GM18870 (cell line): ENCODE measurements around the gene MCRIP1.
"Not testable (repeated sequence)": the region's sequence is repeated elsewhere in the genome, so short reads cannot be mapped to it uniquely, and the experiment has no call there.

Experiments
- ATAC-seq: cut with Tn5 transposase; IDR thresholded peaks from one replicate; pipeline ENCODE4 v1.9.1; 2021; ENCODE audit warnings: moderate library complexity; ENCODE audit not compliant: unreplicated experiment

Gene MCRIP1

DNA sequence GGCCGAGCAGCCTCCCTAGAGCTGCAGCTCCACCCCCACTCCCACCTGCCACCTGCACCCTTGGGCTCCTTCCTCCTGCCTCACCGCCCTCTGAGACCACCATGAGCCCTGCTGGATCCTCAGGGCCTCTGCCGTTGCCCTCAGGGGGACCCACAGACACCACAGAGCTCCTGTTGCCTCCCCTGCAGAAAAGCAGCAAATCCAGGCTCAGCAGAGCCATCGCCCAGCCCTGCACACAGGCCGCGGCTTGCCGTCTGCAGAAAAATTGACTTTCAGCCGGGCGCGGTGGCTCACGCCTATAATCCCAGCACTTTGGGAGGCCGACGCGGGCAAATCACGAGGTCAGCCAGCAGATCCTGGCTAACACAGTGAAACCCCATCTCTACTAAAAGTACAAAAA, 8.8 kb upstream of the MCRIP1 start:
- ATAC-seq = no peak

DNA sequence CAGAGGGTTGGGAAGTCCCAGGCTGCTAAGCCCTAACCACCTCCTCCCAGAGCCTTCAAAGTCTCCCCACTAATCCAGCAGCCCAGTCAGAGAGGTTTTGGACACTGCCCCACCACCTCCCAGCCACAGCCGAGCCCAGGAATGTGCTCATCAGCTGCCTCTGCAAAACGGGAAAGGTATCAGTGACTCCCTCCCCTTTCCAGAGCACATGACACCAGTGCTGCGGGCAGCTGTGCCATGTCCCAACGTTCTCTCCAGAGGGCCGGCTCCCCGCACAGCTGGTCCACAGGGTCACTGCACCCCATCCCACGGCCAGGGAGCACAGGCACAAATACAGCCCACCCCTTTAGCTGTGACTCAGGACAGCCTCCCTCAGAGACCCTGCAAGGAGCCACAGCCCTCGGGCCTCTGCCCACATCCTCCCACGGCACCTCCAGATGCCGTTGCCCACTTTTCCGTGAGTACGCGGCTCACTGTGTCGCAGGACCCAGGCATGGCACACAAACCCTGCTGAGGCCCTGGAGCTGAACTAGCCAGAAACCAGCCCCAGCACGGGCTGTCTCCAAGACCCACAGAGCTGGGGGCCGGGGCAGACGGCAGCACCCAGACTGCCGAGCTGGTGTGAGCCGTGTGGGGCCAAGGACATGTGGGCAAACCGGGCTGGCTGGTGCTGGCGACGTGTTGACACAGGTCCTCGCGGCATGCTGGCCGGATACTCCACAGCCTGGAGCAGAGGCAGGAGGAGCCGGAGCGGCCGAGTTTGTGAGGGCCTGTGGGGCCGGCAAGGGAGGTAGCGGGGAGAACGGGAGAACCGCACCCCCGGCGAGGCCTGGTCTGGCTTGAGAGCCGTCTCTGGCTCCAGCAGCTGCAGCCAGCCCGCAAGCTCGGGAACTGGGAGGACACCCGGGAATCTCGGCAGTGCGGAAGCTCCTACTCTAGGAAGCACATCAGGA, 8.0 kb upstream of the MCRIP1 start:
- ATAC-seq = no peak

DNA sequence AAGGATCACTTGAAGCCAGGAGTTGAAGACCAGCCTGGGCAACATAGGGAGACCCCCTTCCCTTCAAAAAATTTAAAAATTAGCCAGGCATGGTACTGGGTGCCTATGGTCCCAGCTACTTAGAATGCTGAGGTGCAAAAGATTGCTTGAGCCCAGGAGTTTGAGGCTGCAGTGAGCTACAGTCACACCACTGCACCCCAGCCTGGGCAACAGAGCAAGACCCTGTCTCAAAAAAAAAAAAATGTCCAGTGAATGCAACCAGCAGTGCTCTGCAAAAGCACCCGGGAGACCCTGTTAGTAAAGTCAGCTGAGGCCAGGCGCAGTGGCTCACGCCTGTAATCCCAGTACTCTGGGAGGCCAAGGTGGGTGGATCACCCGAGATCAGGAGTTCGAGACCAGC, 7.0 kb upstream of the MCRIP1 start:
- not testable (repeated sequence) for ATAC-seq

DNA sequence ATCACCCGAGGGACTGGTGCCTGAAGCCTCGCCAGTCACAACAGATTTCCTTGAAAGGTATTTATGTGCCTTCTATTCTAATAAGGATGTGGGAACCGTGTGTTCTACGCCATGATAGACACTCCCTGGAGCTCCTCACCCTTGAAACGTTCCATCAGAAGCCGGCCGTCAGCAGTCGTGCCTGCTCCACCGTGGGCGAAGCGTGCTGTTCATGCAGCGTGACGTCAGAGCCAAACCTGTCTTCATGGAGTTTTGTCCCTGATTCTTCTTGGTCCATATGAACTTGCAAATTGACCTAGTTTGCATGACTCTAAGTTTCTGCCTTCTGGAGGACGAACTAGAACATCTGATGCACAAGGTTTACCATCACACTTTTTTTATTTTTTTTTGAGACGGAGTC, 6.2 kb upstream of the MCRIP1 start:
- ATAC-seq = no peak

DNA sequence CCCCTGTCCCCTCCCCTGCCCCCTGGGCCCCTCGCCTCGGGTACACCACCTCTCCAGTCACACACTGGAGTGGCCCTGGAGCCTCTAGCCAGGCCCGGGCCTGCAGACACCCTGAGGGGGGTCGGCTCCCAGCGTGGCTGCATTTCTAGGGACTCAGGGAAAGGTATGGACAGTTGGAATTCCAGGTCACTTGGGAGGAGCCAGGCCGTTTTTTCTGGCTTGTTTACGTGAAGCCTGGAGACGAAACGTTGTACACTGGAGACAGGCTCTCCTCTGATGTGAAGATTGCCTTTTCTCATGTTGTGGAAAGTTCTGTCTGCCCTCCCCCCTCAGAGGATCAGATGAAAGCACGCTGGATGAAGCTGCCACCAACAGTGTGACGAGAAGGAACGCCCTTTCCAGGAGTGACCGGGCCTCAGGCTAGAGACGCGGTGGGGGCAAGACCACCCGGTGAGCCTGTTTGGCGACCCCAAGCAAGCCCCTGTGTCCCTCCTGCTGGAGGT, 5.7 kb upstream of the MCRIP1 start:
- ATAC-seq = no peak

DNA sequence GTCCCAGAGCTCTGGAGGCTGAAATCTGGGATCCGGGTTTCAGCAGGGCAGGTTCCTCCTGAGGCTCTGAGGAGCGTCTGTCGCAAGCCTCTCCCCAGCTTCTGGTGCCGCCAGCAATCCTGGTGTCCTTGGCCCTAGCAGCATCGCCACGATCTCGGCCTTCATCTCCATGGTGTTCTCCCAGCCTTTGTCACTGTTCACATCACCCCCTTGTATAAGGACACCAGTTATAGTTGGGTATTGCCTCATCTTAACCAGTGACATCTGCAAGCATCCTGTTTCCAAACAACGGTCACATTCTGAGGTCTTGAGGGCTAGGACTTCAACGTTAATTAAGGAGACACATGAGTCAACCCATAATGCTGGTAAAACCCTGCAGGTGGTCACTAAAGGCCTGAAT, 4.5 kb upstream of the MCRIP1 start:
- ATAC-seq = no peak

DNA sequence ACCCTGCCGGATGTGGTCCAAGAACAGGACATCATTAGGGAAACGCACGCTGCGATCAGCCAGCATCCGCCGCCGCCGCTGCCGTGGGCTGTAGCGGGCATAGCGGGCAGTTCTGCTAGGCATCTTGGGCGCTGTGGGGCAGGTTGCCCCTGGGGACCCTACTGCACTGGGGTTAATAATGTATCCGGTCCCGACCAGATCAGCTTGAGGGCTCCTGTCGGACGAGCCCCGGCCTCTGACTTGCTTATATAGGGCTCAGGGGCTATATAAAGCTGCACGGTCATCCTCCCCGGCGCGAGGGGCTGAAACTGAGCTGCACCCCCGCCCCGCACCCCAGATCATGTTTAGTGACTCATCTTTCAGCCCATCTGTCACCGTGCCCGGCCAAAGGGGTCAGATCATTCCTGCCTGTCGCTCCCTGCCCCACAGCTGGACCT, 1.8 kb upstream of the MCRIP1 start, which contains the start of gene PPP1R27:
Gene PPP1R27 (minus strand): TSS at position 220 of the 437 bp plus-strand sequence. CDS start 97 bp downstream, at position 123.
- ATAC-seq = no peak

DNA sequence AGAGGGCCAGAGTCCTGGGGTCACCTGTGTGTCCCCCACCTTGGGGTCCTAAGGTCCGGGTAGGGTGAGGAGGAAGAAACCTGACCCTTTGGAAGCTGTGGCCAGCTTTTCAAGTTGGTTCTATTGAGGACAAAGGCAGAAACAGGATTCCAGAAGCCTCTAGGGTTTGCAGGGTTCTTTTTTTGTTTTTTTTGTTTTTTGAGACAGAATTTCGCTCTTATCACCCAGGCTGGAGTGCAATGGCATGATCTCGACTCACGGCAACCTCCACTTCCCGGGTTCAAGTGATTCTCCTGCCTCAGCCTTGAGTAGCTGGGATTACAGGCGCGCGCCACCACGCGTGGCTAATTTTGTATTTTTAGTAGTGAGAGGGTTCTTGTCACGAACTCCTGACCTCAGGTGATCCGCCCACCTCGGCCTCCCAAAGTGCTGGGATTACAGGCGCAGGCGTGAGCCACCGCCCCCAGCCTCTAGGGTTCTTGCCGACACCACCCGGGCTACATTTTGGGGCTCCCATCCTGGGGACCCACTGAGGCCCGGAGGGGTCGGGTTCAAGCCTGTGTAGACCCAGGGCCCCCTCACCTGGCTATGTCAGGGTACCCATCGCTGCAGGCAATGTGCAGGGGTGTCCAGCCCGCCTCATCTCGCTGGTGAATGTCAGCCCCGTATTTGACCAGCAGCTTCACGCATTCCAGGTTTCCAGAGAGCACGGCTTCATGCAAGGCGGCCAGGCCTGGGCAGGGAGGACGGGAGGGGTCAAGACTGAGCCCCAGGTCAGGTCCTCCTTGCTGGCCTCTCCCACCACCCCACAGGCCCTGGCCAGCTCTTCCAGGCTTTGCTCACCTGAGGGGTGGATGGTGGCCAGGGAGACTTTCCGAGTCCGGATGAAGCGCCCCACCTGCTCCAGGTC, 1.1 kb upstream of the MCRIP1 start:
- no peak for ATAC-seq

DNA sequence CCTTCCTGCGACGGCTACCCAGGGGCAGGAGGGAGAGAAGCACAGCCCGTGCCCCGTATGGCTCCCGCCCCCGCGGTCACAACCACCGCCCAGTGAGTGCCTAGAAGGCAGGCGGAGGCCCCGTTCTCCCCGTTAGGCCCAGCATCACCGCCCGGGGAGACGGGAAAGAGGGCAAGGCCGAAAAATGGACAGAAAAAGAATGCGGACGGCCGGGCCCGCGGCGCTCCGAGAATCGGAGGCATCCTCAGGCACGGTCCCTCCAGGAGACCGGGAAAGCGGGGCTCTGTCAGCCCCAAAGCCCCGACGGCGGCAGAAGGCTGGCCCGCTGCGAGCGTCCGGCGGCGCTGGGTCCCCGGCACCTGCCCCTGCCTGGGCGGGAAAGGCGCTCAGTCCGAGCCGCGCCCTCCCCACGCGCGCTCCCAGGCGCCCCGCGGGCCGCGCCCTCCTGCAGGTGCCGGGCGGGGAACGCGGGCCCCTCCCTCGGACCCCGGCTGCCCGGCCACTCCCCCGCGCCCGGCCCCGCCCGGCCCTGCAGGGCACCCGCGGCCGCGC, 407 bp downstream of the MCRIP1 start:
- no peak for ATAC-seq

DNA sequence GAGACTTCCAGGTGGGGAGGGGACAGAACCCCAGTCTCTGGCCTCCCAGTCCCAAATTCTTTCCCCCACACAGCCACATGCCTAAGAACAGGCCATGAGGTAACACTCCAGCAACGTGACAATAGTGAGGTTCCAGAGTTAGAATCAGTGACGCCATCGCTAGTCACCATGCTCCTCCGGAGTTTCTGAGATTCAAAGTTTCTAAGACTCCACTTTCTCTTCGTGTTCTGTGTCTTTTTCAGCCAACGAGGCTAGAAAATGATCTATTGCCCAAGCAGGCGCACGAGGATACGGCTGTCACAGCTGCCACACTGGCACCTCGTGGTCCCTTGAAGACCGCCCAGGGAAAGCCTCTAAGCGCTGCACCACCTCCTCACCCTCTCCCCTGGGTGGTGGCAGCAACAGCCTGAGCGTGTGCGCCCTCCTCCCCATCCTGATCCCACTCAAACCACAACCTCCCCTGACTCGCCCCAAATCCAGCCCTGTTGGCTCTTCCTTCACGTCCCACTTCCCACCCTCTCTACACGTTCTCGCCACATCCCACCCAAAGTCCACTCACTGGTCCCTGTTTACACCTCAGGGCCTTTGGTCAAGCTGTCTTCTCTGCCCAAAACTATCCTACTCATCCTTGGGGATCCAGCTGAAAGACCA, 1.0 kb downstream of the MCRIP1 start:
- no peak for ATAC-seq

DNA sequence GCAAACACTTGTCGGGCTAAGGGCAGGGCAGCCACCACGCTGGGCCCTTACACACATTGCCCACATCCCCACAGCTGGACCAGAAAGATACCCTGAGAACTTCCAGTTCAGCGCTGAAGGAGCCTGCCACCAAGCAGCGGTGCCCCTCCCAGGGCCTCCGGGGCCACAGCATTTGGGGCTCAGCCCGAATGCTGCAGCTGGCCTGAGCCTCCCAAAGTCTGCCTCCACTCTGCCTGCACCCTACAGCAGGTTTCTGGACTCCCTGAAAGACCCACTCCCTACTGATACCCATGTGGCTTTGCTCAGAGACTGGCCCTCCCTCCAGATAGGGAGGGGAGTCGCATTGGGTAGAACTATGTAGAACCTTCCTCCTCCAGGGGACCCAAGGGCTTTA, 1.5 kb downstream of the MCRIP1 start:
- ATAC-seq = no peak

DNA sequence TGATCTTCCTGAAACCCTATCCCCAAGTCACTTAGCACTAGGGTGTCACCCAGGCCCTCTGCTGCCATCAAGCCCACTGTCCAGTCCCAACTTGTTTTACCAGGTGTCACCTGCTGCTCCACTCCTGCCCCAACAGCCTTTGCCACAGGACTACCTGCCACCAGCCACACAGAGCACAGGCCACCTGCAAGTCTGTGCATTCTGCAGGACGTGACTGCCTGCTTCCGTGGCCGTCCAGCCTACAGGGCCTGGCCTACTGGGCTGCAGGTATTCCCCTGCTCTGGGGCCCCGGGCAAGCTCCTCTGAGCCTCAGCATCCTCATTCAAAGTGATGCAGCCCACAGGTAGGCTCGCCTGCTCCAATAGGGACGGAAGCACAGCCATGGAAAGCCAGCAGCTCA, 3.2 kb downstream of the MCRIP1 start:
- ATAC-seq = no peak

DNA sequence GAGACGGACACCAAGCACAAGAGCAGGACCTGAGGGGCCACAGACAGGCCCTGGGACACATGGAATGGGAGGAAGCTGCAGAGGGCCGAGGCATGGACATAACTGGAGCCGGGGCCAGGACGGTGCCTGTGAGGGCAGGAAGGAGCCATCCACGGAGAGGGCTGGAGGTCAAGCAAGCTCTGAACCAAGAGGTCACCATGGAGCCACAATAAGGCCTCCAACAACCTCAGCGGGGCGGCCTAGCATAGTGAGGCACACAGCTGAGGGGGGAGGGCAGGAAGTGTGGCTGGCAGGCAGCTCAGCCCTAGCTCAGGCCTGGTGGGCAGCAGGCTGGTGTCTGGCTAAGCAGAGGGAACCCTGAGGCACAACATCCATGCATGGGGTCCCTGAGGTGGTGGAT, 4.4 kb downstream of the MCRIP1 start:
- no peak for ATAC-seq

DNA sequence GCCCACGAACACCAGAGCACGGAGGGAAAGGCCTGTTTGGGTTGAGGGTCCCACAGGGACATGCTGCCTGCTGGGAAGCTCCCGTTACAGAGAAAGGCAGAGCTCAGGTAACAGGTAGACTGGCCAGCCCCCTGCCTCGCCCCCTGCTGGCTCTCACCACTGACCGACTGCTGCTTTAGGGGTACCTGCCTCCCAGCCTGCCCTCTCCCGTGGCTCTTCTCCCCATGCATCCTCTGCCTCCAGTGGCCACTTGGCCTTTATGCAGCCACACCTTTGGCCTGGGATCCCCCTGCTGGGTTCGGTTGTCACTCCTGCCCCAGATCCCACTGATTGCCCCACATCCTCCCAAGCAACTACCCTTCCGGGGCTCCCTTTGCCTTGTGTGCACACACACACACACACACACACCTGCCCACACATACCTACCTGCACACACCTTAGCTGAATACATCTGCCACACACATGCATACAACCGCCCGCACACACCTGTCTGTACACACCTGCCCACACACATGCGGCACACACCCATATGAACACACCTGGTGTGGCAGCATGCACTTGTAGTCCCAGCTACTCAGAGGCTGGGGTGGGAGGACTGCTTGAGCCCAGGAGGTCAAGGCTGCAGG, 7.1 kb downstream of the MCRIP1 start:
- ATAC-seq = no peak

DNA sequence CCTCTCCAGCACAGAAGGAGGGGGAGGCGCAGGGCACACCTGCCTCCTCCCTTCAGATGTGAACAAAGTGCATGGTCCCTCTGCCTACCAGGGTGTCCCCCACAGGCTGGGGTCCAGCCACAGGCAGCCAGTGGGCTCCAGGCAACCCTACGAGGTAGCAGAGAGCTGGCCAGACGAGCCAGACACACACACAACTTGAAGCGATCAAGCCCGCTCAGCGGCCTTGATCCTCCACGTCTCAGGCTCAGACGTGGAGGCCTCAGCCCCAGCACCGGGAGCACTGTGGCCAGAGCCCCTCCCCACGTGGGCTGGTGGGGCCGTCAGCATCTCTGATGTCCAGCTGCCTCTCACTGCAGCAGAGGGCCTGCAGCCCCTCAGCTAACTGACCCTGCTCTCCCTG, 8.5 kb downstream of the MCRIP1 start:
- no peak for ATAC-seq

DNA sequence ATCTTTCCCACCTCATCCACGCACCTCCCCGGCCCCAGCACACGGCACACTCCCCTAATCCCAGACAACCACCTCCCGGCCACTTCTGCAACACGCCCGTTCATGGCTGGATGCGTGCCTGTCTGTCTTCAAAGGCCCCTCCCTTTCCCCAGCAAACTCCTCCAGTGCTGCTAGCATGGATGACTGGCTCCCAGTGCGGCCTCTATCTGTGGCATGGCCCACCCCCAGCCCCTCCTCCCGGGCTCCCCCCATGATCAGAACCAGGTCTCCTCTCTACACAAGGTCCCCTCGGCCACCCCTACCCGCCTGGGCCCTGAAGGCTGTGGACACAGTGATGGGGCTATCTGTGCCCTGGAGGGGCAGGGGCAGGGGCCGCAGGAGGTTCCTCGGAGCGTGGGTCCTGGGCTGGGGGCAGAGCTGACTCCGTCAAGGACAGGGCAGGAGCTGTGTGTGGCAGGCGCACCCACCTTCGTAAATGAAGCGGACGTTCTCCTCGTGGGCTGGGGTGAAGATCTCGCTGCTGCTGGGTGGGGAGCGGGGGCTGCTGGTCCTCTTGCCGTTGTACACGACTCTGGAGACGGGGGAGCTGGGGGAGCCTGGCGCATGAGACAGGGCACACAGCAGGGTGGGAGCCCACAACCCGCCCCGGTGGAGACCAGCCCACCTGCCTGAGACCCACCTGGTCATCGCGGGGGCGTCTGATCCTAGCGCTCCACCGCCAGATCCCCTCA, 9.1 kb downstream of the MCRIP1 start:
- ATAC-seq = no peak

DNA sequence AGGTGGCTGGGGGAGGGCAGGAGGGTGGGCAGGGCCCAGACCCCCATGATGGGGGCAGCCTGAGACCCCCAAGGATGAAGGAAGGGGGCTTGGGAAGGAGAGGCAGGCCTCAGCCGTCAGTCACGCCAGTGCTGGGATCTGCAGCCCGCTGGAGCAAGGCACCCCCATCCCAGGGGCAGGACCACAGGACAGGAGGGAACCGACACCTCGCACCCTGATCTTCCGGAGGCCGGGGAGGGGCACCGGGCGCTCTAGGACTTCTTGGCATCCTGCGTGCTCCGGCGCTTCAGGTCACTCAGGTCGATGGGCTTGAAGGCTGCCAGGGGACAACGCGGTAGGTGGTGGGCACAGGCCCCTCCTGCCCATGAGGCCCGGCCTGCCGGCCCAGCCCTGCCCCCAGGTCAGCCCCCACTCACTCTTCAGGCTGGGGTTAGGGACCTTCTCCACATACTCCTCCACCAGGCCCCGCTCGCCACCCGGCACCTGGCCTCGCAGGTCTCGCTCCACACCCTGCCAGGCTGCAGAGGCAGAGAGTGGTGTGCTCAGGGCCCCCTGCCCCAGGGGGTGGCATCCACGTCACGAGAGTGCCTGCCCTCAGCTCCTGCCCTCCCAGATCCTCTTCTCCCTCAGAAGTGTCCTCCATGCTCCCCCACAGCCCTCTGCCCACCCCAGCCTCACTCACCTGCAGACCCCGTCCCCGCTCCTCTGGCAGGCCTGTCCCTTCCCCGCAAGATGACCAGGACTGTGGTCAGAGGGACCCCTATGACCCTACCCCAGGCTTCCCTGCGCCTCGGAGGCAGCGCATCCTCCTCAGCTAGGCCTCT, 9.9 kb downstream of the MCRIP1 start:
- no peak for ATAC-seq

DNA sequence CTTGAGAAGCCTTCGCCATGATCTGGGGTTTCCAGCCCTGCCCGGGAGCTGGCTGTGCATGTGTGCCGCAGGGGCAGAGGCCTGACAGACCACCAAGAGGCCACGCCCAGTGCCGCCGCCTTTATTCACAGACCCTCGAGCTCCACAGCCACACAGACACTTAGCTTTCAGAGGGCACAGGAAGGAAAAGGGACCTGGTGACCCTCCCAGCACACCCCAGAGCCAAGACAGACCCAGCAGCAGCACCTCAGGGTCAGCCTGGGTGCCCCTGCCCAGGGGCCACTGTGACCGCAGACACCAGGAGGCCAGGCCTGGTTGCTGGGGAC, 10.8 kb downstream of the MCRIP1 start:
- no peak for ATAC-seq
